ENCODE data around the gene RAPGEFL1. TPM values are rescaled to one million over a fixed set of nuclear protein-coding genes. Genes with fewer than 3 reads are reported as not detected.
A peak's percentile ranks its signal among the peaks of the same experiment; 100 is the strongest.

The RAPGEFL1 gene
- total and polyA plus RNA-seq, 4 donors = 0.82 to 3.2 (median 1.4) TPM

- Histone ChIP-seq H3K36me3 (ENCODE audit: control insufficient read depth in 4 of 4, insufficient read depth in 3 of 4, low read depth in 1 of 4, low read length in 3 of 4) (peaks cover 0 to 2% (median 0%) of the 10 kb centered on the region in 4 donors), H3K9me3 (ENCODE audit: control insufficient read depth in 4 of 4, low read length in 3 of 4) (no peaks in the 10 kb centered on the region), H3K27ac (ENCODE audit: low read depth in 1 of 2, low read length in 2 of 2) (no peak overlapping the region), H3K4me1 (ENCODE audit: control insufficient read depth in 4 of 4, insufficient read depth in 4 of 4, low read length in 3 of 4) (peaks cover 13 to 40% (median 26%) of the 10 kb centered on the region in 4 donors), H3K4me3 (ENCODE audit: low read depth in 1 of 3, low read length in 3 of 3) (no peak overlapping the region), H3K9ac (ENCODE audit: low read depth in 1 of 2, low read length in 2 of 2) (no peak overlapping the region), H3K27me3 (ENCODE audit: control insufficient read depth in 4 of 4, insufficient read depth in 4 of 4, low read length in 3 of 4) (no peaks in the 10 kb centered on the region)
- DNase-seq (ENCODE audit: low spot score) = no peak
- WGBS = 77% methylated on average over 6 of the region's 6 CpGs
- no peak for TF ChIP-seq HNF4G (IDR thresholded peaks at IDR 0.05)
- no peak for TF ChIP-seq MAX (IDR thresholded peaks at IDR 0.05)
- TF ChIP-seq ATF3 (IDR thresholded peaks at IDR 0.05) = no peak
- no peak for TF ChIP-seq NR2F2 (IDR thresholded peaks at IDR 0.05)
- no peak for TF ChIP-seq YY1 (IDR thresholded peaks at IDR 0.05)
- no peak for TF ChIP-seq RAD21 (IDR thresholded peaks at IDR 0.05)
- no peak for TF ChIP-seq JUND (IDR thresholded peaks at IDR 0.05)
These were observed 2.8 kb downstream of the RAPGEFL1 start for GRCh38 chr17:40179923-40180659.

GRCh38 chr17:40180694-40181093 is 3.4 kb downstream of the RAPGEFL1 start:
- no peak overlapping the region for H3K4me3 ChIP-seq (ENCODE audit: low read depth in 1 of 3, low read length in 3 of 3)
- no peak for DNase-seq (ENCODE audit: low spot score)
- no peak overlapping the region for H3K9ac ChIP-seq (ENCODE audit: low read depth in 1 of 2, low read length in 2 of 2)
- H3K9me3 ChIP-seq (ENCODE audit: control insufficient read depth in 4 of 4, low read length in 3 of 4) = no peaks in the 10 kb centered on the region
- 33% methylated on average over 5 of the region's 5 CpGs for WGBS
- no peak for TF ChIP-seq ATF3 (IDR thresholded peaks at IDR 0.05)
- TF ChIP-seq RXRA (IDR thresholded peaks at IDR 0.05) = peak in 1 of 2 donors; percentile 57
- TF ChIP-seq HNF4A (conservative IDR thresholded peaks at IDR 0.05) = peak; percentile 28 to 57
- peaks cover 0 to 2% (median 0%) of the 10 kb centered on the region in 4 donors for H3K36me3 ChIP-seq (ENCODE audit: control insufficient read depth in 4 of 4, insufficient read depth in 3 of 4, low read depth in 1 of 4, low read length in 3 of 4)
- peaks cover 15 to 43% (median 29%) of the 10 kb centered on the region in 4 donors for H3K4me1 ChIP-seq (ENCODE audit: control insufficient read depth in 4 of 4, insufficient read depth in 4 of 4, low read length in 3 of 4)
- no peak overlapping the region for H3K27ac ChIP-seq (ENCODE audit: low read depth in 1 of 2, low read length in 2 of 2)
- no peaks in the 10 kb centered on the region for H3K27me3 ChIP-seq (ENCODE audit: control insufficient read depth in 4 of 4, insufficient read depth in 4 of 4, low read length in 3 of 4)

GRCh38 chr17:40181205-40181604 is 3.9 kb downstream of the RAPGEFL1 start:
- Histone ChIP-seq H3K27me3 (ENCODE audit: control insufficient read depth in 4 of 4, insufficient read depth in 4 of 4, low read length in 3 of 4) (no peaks in the 10 kb centered on the region), H3K4me1 (ENCODE audit: control insufficient read depth in 4 of 4, insufficient read depth in 4 of 4, low read length in 3 of 4) (peaks cover 17 to 43% (median 29%) of the 10 kb centered on the region in 4 donors), H3K9me3 (ENCODE audit: control insufficient read depth in 4 of 4, low read length in 3 of 4) (no peaks in the 10 kb centered on the region), H3K36me3 (ENCODE audit: control insufficient read depth in 4 of 4, insufficient read depth in 3 of 4, low read depth in 1 of 4, low read length in 3 of 4) (peaks cover 0 to 2% (median 0%) of the 10 kb centered on the region in 4 donors), H3K27ac (ENCODE audit: low read depth in 1 of 2, low read length in 2 of 2) (no peak overlapping the region), H3K9ac (ENCODE audit: low read depth in 1 of 2, low read length in 2 of 2) (no peak overlapping the region), H3K4me3 (ENCODE audit: low read depth in 1 of 3, low read length in 3 of 3) (no peak overlapping the region)
- WGBS = 72% methylated on average over 8 of the region's 8 CpGs
- DNase-seq (ENCODE audit: low spot score) = no peak
- TF ChIP-seq RXRA (IDR thresholded peaks at IDR 0.05) (no peak), SP1 (IDR thresholded peaks at IDR 0.05) (no peak), ZBTB33 (IDR thresholded peaks at IDR 0.05) (no peak), HNF4A (conservative IDR thresholded peaks at IDR 0.05) (no peak), HNF4G (IDR thresholded peaks at IDR 0.05) (no peak), REST (IDR thresholded peaks at IDR 0.05) (no peak)

Measured in liver (tissue), 9 donors.